Amniotic epithelial cell (primary cell): ENCODE measurements around the gene CCDC12.

Experiments
- DNase-seq: peaks from one replicate; pipeline ENCODE4 v3.0.0-alpha.2; 2010; ENCODE audit warnings: low read depth

CCDC12 gene

GRCh38 chr3:46955801-46956259 is 20.7 kb downstream of the CCDC12 start:
- DNase-seq, result no peak

DNA sequence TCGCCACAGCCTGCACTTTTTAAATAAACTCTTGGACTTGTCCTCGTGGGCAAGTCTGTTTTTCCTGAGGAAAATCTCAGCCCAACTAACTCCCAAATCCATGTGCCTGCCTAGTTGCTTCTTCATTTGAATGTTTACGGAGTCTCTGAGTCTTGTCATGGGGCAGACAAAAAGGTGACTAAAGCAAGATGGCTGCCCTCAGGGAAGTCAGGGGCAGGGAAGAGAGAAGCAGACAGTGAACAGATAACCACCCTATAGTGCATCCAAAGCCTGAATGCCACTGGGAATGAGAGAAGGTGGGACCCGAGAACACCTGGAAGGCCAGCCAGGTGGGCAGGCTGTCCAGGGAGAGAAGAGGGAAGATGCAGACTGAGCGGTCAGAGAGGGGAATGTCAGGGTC is 21.4 kb downstream of the CCDC12 start:
- no peak for DNase-seq

DNA sequence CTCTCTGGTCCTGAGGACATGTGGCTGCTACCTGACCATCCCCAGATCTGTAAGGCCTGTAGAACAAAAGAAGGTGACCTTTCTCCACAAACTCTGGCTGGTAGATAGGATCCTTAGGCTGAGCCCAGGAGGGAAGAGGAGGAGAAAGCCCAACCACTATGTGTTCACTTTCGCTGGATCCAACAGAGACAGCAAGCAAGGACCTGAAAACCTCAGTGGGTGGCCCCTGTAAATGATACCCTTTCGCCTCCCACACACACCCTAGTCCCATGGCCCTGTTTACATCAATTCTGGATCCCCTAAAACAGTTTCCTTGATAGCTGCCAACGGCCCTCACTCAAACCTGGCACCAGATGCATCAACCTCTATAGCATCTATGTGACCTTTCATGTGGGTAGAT is 22.4 kb downstream of the CCDC12 start:
- DNase-seq, result no peak

DNA sequence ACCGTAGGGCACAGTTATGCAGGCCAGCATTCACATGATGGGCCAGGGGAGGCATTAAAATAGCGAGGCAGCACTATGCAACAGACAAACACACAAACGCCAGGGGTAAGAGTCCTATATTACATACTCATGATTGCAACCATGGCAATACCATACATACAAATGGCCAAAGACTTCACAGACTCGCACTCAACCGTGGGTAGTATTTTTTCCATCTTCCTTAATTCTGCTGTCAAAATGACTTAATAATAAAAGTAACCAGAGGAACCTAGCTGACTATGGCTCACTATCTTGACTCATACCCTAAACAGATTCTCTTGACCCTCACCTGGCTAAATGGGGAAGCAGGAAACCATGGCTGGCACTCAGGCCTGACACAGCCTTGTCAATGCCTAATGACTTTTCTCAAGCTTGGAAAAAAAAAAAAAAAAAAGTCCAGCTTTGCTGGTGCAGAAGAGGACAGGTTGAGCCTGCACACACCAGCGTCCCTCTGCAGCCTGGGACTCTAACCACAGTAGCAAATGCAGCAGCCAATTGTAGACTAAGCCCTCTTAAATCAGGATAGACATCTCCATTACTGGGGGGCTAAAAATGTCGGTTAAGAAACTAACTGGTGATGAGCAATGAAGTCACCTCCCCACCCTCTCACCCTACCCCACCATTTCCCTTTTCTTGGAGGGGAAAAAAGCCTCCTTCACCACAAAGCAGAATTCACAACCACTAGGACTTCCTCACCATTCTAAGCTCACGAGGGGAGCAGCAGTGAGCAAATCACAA is 23.1 kb downstream of the CCDC12 start:
- no peak for DNase-seq

- DNase-seq, result no peak
Measured at GRCh38 chr3:46952813-46953212, 23.7 kb downstream of the CCDC12 start.

- no peak for DNase-seq
Measured at GRCh38 chr3:46950650-46951241, 25.8 kb downstream of the CCDC12 start.

DNA sequence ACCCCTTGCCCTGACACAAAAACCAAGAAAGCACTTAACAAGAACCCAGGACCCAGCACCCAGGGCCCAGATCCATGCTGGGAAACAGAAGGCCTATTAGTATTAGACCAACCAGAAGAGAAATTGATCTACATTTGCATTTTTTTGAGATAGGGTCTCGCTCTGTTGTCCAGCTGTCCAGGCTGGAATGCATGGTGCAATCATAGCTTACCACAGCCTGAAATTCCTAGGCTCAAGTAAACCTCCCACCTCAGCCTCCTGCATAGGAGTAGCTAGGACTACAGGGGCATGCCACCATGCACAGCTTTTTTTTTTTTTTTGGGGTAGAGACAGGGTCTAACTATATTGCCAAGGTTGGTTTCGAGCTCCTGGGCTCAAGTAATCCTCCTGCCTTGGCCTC is 26.4 kb downstream of the CCDC12 start:
- DNase-seq, result no peak

DNA sequence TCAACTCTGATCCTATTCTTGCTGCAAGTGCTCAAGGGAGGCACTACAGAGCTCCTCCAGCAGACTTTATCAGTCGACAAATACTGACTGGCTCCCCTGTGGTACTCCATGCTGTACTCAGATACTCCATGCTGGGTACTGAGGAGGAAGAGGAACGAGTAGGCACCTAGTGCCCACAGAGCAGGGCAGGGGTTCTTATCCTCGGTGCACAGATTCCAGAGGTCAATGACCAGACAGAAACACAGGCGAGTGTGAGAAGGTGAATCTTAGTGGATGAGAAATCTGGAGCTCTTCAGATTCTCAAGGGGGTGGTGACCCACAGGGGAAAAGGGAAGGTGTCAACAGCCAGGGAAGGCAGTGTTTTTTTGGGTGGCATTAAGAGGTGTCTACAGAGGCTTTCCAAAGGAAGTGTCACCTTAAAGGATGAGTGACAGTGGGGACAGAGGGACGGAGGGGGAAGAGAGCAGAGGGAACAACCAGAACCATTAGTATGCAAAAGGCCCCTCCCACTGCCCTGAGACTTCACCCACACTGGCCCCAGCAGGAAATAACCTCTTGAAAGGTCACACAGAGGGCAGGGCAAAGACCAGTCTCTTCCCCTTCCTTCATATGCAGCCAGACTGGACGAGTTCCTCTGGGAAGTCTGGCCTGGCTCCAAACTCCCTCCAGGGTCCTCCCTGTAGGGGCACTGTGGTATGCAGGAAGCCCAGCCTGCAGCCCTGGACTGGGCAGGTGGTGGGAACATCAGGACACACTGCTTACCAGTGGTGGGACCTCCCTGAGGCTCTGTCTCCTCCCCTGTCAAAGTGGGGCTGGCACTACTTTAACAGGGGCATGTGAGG is 27.5 kb downstream of the CCDC12 start:
- DNase-seq, result peak; percentile 45

DNA sequence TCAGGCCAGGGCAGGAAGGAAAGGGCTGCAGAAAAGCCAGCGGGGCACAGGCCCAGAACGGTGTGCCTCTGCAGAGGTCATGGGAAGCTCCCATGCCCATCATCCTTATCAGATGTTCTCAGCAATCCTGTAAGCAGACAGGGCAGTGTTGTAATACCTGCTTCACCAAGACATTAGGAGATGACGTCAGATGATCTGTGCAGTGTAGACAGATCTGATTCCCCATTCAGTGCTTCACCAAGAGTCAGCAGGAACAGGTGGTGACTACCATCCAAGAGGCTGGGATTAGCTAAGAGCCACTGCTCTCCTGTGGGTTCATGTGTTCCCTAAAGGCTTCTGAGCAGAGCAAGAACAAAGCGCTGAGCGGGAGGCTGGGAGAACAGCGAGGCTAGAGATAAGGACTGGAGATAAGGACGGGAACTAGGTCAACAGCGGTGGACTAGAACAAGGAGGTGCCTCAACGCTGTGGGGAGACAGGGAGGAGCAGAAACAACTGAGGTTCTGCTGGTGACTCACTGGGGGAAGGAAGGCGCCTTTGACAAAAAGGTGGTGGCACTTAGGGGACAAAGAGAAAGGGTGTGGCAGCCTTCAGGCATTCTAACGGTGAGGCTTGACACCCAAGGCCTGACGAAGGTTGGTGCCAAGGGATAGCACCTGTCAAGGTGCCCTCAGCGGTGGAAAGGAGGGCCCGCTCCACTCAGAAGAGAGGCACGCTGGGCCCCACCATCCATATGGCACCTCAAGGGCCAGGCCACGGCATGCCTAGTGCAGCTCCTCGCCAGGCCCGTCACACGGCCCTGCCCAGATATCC is 28.4 kb downstream of the CCDC12 start:
- peak; percentile 100 for DNase-seq

- no peak for DNase-seq
Measured at GRCh38 chr3:46947546-46947901, 29.0 kb downstream of the CCDC12 start.

DNA sequence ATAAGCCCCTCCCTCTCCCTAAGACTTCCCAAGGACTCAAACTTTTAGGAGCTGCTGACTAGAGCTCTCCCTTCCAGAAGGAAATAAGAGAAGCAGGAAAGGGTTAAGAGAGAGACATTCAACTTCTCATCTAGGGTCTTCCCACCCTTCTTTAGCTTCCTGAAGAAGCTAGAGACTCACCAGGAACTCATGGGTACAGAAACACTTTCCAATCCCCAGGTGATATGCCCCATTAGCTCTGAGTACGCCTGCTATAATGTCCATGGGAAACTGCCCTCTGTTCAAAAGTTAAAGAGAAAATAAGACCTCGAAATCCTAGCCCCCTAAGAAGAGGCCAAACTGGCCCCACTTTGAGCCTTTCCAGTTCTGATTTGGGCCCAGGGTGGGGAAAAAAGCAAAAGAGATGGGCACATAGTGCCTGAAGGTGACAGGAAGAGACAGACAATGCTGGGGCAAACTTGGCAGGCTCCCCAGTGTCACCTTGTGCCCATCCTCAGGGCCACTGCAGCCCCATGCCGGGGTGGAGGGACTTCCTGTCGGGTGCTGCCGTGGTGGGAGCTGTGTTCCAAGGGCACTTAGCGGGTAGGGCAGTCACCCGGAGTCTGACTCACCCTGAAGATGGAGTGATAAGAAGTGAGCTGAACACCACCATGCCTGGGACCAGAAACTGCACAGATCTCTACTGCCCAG is 29.5 kb downstream of the CCDC12 start:
- peak; percentile 81 for DNase-seq

DNA sequence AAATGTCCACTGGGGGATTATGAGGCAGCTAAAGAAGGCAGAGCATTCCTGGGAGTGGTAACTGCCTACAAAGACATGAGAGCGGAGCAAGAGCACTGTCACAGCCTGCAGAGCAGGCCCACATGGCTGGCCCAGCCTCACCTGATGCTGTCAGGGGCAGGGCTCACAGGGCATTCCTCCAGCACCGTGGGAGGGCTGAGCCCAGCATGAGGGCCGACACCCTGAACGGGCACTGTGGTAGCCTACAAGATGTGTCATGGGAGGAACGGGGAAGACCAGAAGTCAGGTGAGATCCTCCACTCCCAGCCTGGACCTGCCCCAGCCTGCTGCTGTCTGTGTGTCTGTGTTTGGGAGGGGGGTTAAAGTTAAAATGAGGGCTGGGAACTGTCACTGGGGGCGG is 30.1 kb downstream of the CCDC12 start:
- no peak for DNase-seq

DNA sequence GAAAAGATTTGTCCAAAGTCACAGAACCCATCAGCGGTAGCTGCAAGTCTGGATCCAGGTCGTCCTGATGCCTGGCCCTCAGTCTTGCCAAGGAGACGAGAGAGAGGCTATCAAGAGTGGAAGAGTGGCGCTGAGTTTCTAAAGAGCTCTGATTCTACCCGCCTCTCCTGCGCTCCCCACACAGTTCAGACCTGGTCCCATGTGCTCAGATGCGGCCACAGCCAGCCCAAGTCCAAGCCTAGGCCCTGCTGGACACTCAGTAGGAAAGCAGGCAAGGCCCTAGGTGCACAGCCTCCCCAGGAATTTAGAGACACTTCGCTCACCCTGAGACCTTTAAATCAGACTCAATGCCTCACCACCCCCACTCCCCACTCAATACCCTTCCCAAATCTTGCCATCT is 32.4 kb downstream of the CCDC12 start:
- DNase-seq, result no peak

GRCh38 chr3:46943237-46944187 is 33.0 kb downstream of the CCDC12 start:
- no peak for DNase-seq

DNA sequence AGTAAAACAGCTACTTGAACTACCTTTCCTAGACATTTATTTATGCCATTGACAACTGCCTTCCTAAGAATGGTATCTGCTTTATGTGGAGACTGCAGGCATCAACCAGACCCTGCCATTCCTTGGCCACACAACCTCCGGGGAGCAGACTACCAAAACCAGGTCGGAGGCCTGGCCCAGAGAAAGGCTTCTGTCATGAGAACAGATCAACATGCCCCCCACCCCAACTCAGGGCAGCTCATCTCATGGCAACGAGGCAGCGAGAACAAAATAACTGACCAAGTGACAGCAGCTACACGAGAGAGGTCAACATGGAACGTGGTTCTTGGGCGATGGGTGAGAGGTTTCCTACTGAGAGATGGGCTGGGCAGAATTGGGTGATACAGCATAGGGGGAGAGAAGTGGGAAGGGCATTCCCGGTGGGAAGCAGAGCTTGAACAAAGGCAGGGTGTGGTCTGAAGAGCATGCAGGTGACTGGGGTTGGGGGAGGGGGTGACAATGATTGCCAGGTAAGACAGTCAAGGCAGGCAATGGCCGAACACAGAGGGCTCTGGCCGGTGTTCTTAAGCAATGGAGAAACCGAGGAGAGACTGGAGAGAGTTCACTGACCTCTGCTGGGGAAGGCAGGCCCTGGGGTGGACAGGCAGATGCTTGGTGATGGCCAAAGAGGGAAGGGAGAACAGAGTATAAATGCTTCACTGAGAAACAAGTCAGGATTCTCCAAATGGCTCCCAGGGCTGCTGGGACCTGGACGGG is 33.9 kb downstream of the CCDC12 start:
- DNase-seq, result no peak

DNA sequence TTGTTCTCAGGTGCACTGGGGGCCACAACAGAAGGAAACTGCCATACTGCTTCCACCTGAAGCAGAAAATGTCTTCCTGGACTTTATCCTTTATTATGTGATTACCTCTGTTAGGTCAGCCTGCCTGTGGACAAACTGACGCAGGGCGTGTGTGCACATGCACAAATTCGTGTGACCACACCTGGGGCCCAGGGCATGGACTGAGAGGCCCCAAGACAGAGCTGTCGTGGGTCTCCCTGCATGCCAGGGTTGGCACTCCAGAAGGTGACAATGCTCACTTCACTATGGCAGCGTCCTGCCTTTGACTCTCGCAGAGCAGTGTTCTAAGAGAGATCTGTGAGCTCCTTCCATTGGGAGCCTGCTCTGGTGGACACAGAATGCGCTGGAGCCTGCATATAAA is 34.5 kb downstream of the CCDC12 start:
- no peak for DNase-seq

DNA sequence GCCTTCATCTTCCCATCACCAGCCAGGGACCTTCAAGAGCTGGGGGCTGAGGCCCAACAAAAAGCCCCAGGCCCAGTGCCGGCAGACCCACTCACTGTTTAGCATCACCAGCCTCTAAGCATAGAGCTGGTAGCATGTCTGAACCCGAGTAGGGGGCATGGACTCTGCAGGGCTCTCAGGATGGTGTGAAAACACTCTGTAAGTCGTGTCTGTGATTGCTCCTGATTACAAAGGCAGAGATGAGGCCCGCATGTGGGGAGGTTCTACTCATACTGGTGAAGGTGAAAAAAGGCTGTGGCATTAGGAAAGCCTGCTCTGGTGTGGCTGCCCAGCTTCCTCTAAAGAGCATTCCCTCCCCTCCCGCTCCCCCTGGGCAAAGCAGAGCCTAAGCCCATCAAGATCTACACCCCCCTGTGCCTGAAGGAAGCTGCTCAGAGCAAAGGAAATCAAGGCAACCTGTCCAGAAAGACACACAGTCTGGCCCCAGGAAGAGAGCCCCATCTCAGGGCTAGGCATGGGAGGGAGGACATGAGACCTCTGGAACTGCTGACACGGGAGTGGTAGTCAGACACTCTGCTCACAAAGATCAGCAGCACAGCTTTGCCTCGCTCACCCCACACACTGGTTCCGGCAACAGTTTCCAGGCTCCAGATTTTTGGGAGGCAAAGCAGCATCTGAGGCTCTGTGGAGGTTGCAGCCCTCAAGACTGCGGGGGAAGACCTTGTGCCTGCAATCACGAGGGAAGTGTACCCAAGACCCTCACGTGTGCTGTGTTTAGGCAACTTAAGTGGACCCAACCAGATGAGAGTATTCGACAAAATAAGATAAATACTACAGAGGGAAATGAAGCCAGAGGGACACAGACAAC is 36.7 kb downstream of the CCDC12 start:
- no peak for DNase-seq

GRCh38 chr3:46938118-46938517 is 38.4 kb downstream of the CCDC12 start:
- DNase-seq, result no peak
